ENCODE data around the gene ZNF469.

ZNF469 gene

DNA sequence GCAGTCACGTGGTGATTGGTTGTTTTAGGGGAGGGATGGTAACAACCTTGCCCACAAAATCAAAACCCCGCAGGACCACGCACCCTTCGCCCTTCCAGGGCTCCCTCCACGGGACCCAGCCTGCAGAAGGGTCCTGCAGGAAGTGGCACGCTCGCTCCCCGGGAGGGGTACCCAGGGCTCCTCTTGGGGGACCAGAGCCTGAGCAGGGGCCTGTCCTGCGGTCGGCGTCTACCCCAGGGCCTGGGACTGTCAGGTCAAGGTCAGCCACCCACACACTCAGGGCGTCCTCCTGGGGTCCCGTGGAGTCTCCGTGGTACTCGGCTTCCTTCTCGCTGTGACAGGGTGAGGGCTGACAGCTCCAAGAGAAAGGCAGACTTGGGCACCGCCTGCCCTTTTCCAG is 33.9 kb downstream of the ZNF469 start:
- H3K9ac ChIP-seq (ENCODE audit: low read depth in 1 of 2, low read length in 2 of 2): no peak overlapping the region
- H3K27me3 ChIP-seq (ENCODE audit: control insufficient read depth in 1 of 2, insufficient read depth in 2 of 2, low read length in 2 of 2): peaks cover 3 to 5% of the 10 kb centered on the region in 2 donors
- H3K4me3 ChIP-seq (ENCODE audit: low read depth in 1 of 2, low read length in 2 of 2): no peak overlapping the region
- H3K36me3 ChIP-seq (ENCODE audit: control insufficient read depth in 1 of 2, insufficient read depth in 2 of 2, low read length in 2 of 2): no peaks in the 10 kb centered on the region
- H3K9me3 ChIP-seq (ENCODE audit: control insufficient read depth in 1 of 2, low read length in 2 of 2): no peaks in the 10 kb centered on the region
- no peaks in the 10 kb centered on the region for H3K4me1 ChIP-seq (ENCODE audit: control insufficient read depth in 1 of 2, insufficient read depth in 2 of 2, low read length in 2 of 2)
- no peak overlapping the region for H3K27ac ChIP-seq (ENCODE audit: low read depth, low read length)

DNA sequence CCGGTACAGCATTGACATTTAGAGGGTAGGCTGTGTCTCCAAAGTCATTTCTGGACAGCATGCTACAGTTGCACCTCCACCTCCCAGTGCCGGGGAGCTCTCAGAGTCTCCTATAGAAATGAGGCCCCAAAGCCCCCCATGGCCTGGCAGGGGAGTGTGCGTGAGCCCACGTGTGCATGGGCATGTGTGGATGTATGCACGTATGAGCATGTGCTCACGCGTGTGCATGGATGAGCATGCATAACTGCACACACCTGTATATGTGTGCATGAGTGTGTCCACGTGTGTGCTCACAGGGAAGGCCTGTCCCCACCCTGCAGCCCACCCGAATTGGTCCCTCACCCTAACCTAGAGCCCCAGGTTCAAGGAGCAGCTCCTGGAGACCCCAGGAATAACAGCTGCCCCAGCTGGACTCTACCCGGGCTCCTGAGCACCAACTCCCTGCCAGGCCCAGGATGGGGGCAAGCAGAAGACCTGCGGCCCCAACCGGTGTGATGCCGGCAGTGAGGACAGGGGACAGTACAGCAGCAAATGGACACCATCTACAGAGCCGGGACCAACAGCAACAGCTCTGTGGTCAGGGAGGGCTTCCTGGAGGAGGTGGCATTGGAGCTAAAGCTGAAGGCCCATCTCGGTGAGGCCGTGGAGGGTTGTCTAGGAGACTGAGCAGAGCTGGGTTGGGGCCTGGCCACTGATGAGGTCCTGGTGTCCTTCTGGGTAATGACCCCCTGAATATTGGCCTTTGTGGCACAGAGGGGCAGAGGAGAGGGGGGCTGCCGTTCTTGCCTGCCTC is 35.1 kb downstream of the ZNF469 start:
- no peak overlapping the region for H3K9ac ChIP-seq (ENCODE audit: low read depth in 1 of 2, low read length in 2 of 2)
- H3K9me3 ChIP-seq (ENCODE audit: control insufficient read depth in 1 of 2, low read length in 2 of 2): no peaks in the 10 kb centered on the region
- H3K4me1 ChIP-seq (ENCODE audit: control insufficient read depth in 1 of 2, insufficient read depth in 2 of 2, low read length in 2 of 2): no peaks in the 10 kb centered on the region
- no peaks in the 10 kb centered on the region for H3K36me3 ChIP-seq (ENCODE audit: control insufficient read depth in 1 of 2, insufficient read depth in 2 of 2, low read length in 2 of 2)
- no peak overlapping the region for H3K4me3 ChIP-seq (ENCODE audit: low read depth in 1 of 2, low read length in 2 of 2)
- H3K27ac ChIP-seq (ENCODE audit: low read depth, low read length): no peak overlapping the region
- H3K27me3 ChIP-seq (ENCODE audit: control insufficient read depth in 1 of 2, insufficient read depth in 2 of 2, low read length in 2 of 2): peaks cover 3 to 5% of the 10 kb centered on the region in 2 donors

DNA sequence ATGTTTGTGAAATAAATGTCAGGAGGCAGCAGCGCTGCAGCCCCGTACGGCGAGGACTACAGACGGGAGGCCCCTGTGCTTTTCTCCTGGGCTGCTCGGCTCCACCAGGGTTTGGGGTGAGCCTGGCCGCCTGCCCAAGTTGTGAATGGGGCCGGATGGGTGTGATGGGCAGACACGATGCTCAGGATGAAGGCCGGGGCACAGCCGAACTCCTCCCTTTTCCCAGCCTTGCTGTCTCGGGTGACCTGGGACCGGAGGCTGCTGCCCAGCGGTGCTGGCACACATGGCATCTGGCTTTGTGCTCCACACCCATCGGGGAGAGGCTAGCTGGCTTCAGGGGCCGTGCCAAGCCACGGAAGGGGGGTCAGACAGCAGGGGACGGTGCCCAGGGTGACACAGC is 36.1 kb downstream of the ZNF469 start:
- Histone ChIP-seq H3K36me3 (ENCODE audit: control insufficient read depth in 1 of 2, insufficient read depth in 2 of 2, low read length in 2 of 2) (no peaks in the 10 kb centered on the region), H3K9me3 (ENCODE audit: control insufficient read depth in 1 of 2, low read length in 2 of 2) (no peaks in the 10 kb centered on the region), H3K9ac (ENCODE audit: low read depth in 1 of 2, low read length in 2 of 2) (no peak overlapping the region), H3K27ac (ENCODE audit: low read depth, low read length) (no peak overlapping the region), H3K4me3 (ENCODE audit: low read depth in 1 of 2, low read length in 2 of 2) (no peak overlapping the region), H3K27me3 (ENCODE audit: control insufficient read depth in 1 of 2, insufficient read depth in 2 of 2, low read length in 2 of 2) (peaks cover 3 to 5% of the 10 kb centered on the region in 2 donors), H3K4me1 (ENCODE audit: control insufficient read depth in 1 of 2, insufficient read depth in 2 of 2, low read length in 2 of 2) (no peaks in the 10 kb centered on the region)

DNA sequence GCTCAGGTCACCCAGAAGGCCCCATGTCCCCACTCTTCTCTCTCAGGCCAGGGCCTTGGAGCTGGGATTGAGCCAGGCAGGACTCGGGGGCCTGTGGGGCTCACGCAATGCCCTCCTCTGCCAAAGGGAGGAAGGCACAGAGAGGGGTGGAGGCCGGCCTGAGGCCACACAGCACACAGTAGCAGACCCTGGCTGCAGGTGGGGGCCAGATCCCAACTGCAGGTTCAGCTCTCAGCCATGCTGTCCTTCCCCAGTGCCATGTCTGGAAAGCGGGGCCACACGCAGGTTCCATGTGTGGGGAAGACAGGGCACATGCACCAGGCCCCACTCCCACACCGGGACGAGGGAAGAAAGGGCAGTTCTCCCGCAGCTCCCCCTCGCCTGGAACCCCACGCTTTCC is 37.0 kb downstream of the ZNF469 start:
- H3K9me3 ChIP-seq (ENCODE audit: control insufficient read depth in 1 of 2, low read length in 2 of 2): no peaks in the 10 kb centered on the region
- peaks cover 3 to 5% of the 10 kb centered on the region in 2 donors for H3K27me3 ChIP-seq (ENCODE audit: control insufficient read depth in 1 of 2, insufficient read depth in 2 of 2, low read length in 2 of 2)

DNA sequence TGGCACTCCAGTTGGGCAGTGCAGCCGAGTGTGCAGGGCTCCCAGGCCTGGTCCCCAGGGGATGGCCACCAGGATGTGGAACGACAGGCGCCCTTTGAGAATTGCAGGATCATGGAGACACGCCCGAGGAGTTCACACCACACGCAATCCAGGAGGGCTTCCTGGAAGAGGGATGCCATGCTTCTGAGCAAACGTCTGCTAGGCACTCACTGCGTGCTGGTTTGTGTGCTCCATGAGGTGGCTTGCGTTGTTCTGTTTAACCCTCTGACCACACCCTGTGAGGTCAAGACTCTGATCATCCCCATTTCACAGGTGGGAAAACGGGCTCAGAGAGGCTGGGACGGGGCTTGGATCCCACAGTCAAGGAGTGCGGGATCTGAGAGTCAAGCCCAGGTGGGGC is 37.7 kb downstream of the ZNF469 start:
- H3K27ac ChIP-seq (ENCODE audit: low read depth, low read length): no peak overlapping the region
- no peaks in the 10 kb centered on the region for H3K36me3 ChIP-seq (ENCODE audit: control insufficient read depth in 1 of 2, insufficient read depth in 2 of 2, low read length in 2 of 2)
- H3K4me1 ChIP-seq (ENCODE audit: control insufficient read depth in 1 of 2, insufficient read depth in 2 of 2, low read length in 2 of 2): no peaks in the 10 kb centered on the region
- H3K4me3 ChIP-seq (ENCODE audit: low read depth in 1 of 2, low read length in 2 of 2): no peak overlapping the region
- peaks cover 3 to 5% of the 10 kb centered on the region in 2 donors for H3K27me3 ChIP-seq (ENCODE audit: control insufficient read depth in 1 of 2, insufficient read depth in 2 of 2, low read length in 2 of 2)
- H3K9me3 ChIP-seq (ENCODE audit: control insufficient read depth in 1 of 2, low read length in 2 of 2): no peaks in the 10 kb centered on the region
- H3K9ac ChIP-seq (ENCODE audit: low read depth in 1 of 2, low read length in 2 of 2): no peak overlapping the region

More for the DNA sequence above, 37.0 kb downstream of the ZNF469 start:
- Histone ChIP-seq H3K27ac (ENCODE audit: low read depth, low read length) (no peak overlapping the region), H3K4me1 (ENCODE audit: control insufficient read depth in 1 of 2, insufficient read depth in 2 of 2, low read length in 2 of 2) (no peaks in the 10 kb centered on the region), H3K4me3 (ENCODE audit: low read depth in 1 of 2, low read length in 2 of 2) (no peak overlapping the region), H3K9ac (ENCODE audit: low read depth in 1 of 2, low read length in 2 of 2) (no peak overlapping the region), H3K36me3 (ENCODE audit: control insufficient read depth in 1 of 2, insufficient read depth in 2 of 2, low read length in 2 of 2) (no peaks in the 10 kb centered on the region)

DNA sequence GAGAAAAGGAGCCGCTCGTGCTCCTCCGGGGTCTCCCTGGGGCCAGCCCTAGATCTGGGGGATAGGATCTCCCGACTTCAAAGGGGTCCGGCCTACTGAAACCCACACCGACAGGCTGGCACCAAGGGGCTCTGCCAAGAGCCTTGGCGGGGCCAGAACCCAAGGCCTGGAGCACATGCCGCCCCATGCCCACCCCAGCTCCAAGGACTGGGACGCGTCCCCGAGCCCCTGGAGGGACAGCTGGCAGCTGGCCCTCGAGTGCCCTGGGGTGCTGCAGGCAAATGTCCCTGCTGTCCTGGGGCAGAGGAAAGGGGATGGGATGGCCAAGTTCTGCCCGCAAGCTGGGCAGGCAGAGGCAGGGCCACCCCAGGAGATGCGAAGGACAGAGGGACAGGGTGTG is 38.5 kb downstream of the ZNF469 start:
- Histone ChIP-seq H3K4me1 (ENCODE audit: control insufficient read depth in 1 of 2, insufficient read depth in 2 of 2, low read length in 2 of 2) (no peaks in the 10 kb centered on the region), H3K9me3 (ENCODE audit: control insufficient read depth in 1 of 2, low read length in 2 of 2) (no peaks in the 10 kb centered on the region), H3K27me3 (ENCODE audit: control insufficient read depth in 1 of 2, insufficient read depth in 2 of 2, low read length in 2 of 2) (peaks cover 3 to 5% of the 10 kb centered on the region in 2 donors), H3K36me3 (ENCODE audit: control insufficient read depth in 1 of 2, insufficient read depth in 2 of 2, low read length in 2 of 2) (no peaks in the 10 kb centered on the region), H3K4me3 (ENCODE audit: low read depth in 1 of 2, low read length in 2 of 2) (no peak overlapping the region), H3K27ac (ENCODE audit: low read depth, low read length) (no peak overlapping the region), H3K9ac (ENCODE audit: low read depth in 1 of 2, low read length in 2 of 2) (no peak overlapping the region)

DNA sequence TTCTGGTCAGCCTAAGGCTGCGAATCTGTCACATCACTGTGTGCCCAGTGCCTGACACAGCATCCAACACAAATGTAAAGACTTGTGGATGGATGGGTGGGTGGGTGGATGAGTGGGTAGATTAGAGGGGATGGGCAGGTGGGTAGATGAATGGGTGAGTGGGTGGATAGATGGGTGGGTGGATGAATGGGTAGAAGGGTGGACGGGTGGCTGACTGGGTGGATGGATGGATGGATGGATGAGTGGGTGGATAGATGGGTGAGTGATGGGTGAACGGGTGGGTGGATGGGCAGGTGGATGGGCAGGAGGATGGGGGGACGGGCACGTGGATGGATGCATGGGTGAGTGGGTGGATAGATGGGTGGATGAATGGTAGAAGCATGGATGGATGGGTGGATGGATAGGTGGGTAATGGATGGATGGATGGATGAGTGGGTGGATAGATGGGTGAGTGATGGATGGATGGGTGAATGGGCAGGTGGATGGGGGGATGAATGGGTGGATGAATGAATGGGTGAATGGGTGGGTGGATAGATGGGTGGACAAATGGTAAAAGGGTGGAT is 39.2 kb downstream of the ZNF469 start:
- Histone ChIP-seq H3K9ac (ENCODE audit: low read depth in 1 of 2, low read length in 2 of 2) (no peak overlapping the region), H3K27me3 (ENCODE audit: control insufficient read depth in 1 of 2, insufficient read depth in 2 of 2, low read length in 2 of 2) (peaks cover 3 to 5% of the 10 kb centered on the region in 2 donors), H3K4me1 (ENCODE audit: control insufficient read depth in 1 of 2, insufficient read depth in 2 of 2, low read length in 2 of 2) (no peaks in the 10 kb centered on the region), H3K36me3 (ENCODE audit: control insufficient read depth in 1 of 2, insufficient read depth in 2 of 2, low read length in 2 of 2) (no peaks in the 10 kb centered on the region), H3K4me3 (ENCODE audit: low read depth in 1 of 2, low read length in 2 of 2) (no peak overlapping the region), H3K9me3 (ENCODE audit: control insufficient read depth in 1 of 2, low read length in 2 of 2) (no peaks in the 10 kb centered on the region), H3K27ac (ENCODE audit: low read depth, low read length) (no peak overlapping the region)

DNA sequence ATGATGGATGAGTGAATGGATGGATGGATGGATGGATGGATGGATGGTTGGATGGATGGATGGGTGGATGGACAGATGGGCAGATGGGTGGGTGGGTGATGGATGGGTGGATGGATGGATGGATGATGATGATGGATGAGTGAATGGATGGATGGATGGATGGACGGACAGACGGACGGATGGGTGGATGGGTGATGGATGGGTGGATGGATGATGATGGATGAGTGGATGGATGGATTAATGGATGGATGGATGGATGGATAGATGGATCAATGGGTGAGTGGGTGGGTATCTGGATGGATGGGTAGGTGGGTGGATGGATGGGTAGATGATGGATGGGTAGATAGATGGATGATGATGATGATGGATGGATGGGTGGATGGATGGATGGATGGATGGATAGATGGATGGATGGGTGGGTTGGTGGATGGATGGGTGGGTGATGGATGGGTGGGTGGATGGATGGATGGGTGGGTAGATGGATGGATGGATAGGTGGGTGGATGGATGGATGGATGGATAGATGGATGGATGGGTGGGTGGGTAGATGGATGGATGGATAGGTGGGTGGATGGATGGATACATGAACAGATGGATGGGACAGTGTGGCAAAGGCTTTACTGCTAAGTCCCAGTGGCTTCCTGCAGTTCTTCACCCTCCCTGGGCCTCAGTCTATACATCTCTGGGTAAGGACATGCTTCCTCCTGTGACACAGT is 40.1 kb downstream of the ZNF469 start:
- Histone ChIP-seq H3K4me3 (ENCODE audit: low read depth in 1 of 2, low read length in 2 of 2) (no peak overlapping the region), H3K36me3 (ENCODE audit: control insufficient read depth in 1 of 2, insufficient read depth in 2 of 2, low read length in 2 of 2) (no peaks in the 10 kb centered on the region), H3K4me1 (ENCODE audit: control insufficient read depth in 1 of 2, insufficient read depth in 2 of 2, low read length in 2 of 2) (no peaks in the 10 kb centered on the region), H3K27me3 (ENCODE audit: control insufficient read depth in 1 of 2, insufficient read depth in 2 of 2, low read length in 2 of 2) (peaks cover 3 to 4% of the 10 kb centered on the region in 2 donors), H3K27ac (ENCODE audit: low read depth, low read length) (no peak overlapping the region), H3K9me3 (ENCODE audit: control insufficient read depth in 1 of 2, low read length in 2 of 2) (no peaks in the 10 kb centered on the region), H3K9ac (ENCODE audit: low read depth in 1 of 2, low read length in 2 of 2) (no peak overlapping the region)

DNA sequence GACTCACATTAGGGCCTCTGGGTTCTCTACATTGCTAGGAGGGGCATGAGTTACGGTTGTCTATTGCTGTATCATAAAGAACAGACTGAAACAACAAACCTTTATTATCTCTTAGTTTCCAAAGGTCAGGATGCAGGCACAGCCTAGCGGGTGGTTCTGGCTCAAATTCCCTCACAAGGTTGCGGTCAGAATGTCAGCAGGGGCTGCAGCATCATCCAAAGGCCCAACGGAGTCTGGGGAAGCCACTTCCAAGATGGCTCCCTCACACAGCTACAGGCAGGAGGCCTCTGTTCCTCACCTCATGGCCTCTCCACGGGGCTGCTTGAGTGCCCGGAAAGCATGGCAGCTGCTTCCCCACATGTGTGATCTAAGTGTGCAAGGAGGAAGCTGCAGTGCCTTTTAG is 40.7 kb downstream of the ZNF469 start:
- H3K36me3 ChIP-seq (ENCODE audit: control insufficient read depth in 1 of 2, insufficient read depth in 2 of 2, low read length in 2 of 2): no peaks in the 10 kb centered on the region
- peaks cover 0 to 3% of the 10 kb centered on the region in 2 donors for H3K27me3 ChIP-seq (ENCODE audit: control insufficient read depth in 1 of 2, insufficient read depth in 2 of 2, low read length in 2 of 2)
- H3K9ac ChIP-seq (ENCODE audit: low read depth in 1 of 2, low read length in 2 of 2): no peak overlapping the region
- H3K4me1 ChIP-seq (ENCODE audit: control insufficient read depth in 1 of 2, insufficient read depth in 2 of 2, low read length in 2 of 2): no peaks in the 10 kb centered on the region
- no peak overlapping the region for H3K27ac ChIP-seq (ENCODE audit: low read depth, low read length)
- H3K4me3 ChIP-seq (ENCODE audit: low read depth in 1 of 2, low read length in 2 of 2): no peak overlapping the region
- H3K9me3 ChIP-seq (ENCODE audit: control insufficient read depth in 1 of 2, low read length in 2 of 2): no peaks in the 10 kb centered on the region

DNA sequence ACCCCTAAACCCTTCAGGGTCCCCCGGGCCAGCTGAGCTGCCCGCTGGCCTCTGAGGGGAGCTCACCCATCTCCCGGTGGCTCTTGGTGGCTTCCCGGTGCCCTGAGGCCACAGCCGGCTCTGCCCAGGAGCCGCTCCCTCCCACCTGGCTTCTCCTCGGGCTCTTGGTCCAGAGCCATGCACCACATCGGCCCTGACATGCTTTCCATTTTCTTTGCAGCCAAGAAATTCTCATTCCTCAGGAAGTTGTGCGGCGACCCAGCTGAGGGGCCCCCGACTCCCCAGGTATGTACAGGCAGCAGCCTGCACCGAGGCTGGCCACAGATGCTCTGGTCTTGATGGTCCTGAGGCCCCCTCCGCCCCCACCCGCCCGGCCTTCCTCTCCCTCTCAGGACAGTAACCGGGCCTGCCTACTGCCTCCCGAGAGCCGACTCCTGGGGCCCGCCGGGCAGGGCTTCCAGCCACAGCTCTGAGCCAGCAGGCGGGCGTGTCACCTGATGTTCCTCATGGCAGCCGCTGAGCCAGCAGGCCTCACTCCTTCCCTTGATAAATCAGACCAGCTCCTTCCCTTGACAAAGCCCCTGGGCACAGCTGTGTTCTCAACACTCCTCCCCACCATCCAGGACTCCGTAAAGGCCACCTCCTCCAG is 42.0 kb downstream of the ZNF469 start:
- no peaks in the 10 kb centered on the region for H3K9me3 ChIP-seq (ENCODE audit: control insufficient read depth in 1 of 2, low read length in 2 of 2)
- no peaks in the 10 kb centered on the region for H3K36me3 ChIP-seq (ENCODE audit: control insufficient read depth in 1 of 2, insufficient read depth in 2 of 2, low read length in 2 of 2)
- no peak overlapping the region for H3K27ac ChIP-seq (ENCODE audit: low read depth, low read length)
- no peaks in the 10 kb centered on the region for H3K4me1 ChIP-seq (ENCODE audit: control insufficient read depth in 1 of 2, insufficient read depth in 2 of 2, low read length in 2 of 2)
- no peak overlapping the region for H3K9ac ChIP-seq (ENCODE audit: low read depth in 1 of 2, low read length in 2 of 2)
- no peaks in the 10 kb centered on the region for H3K27me3 ChIP-seq (ENCODE audit: control insufficient read depth in 1 of 2, insufficient read depth in 2 of 2, low read length in 2 of 2)
- H3K4me3 ChIP-seq (ENCODE audit: low read depth in 1 of 2, low read length in 2 of 2): no peak overlapping the region
